Activated naive CD8-positive, alpha-beta T cell treated with anti-CD3 and anti-CD28 coated beads, Interleukin-2, amount 50 U/mL, for 24 hours (primary cell): ENCODE measurements around the gene EPB41L2.

ENCODE experiments used
- ATAC-seq: fragments of 150-1000 bp; cut with Tn5 transposase; one replicate; pipeline ENCODE4 v1.10.0; 2021
- DNase-seq: peaks from one replicate; pipeline ENCODE4 v3.0.0; 2021
- H3K27ac Mint-ChIP-seq: one replicate; pipeline ENCODE4 v1.8.0; 2021; ENCODE audit warnings: mild to moderate bottlenecking, mixed read lengths
- H3K27me3 Mint-ChIP-seq: one replicate; pipeline ENCODE4 v1.8.0; 2021; ENCODE audit warnings: mixed read lengths
- H3K36me3 Mint-ChIP-seq: one replicate; pipeline ENCODE4 v1.8.0; 2021; ENCODE audit warnings: low read depth, mixed read lengths
- H3K4me1 Mint-ChIP-seq: one replicate; pipeline ENCODE4 v1.8.0; 2021; ENCODE audit warnings: mixed read lengths
- H3K4me3 Mint-ChIP-seq: one replicate; pipeline ENCODE4 v1.8.0; 2021; ENCODE audit warnings: mild to moderate bottlenecking, moderate library complexity, mixed read lengths
- H3K9me3 Mint-ChIP-seq: one replicate; pipeline ENCODE4 v1.8.0; 2021; ENCODE audit warnings: mixed read lengths

EPB41L2 gene

DNA sequence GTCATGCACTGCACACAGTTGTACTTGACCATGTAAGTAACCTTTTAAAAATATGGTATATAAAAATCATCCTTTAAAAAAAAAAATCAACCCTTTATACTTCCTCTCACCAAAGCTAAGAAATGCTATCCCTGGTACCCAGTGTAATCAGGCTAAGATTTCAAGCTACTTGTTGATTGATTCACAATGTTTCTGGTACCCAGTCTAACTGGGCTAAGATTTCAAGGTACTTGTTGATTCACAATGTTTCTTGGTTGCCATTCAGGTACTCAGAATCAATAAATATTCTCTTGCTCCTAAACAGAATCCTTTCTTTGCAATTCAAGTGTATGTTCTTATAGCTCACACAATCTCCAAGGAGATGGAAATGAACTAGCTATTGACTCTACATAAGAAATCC lies 159.4 kb downstream of the EPB41L2 start:
- Mint-ChIP-seq H3K4me1 (no peaks in the 10 kb centered on the region), H3K27ac (no peak overlapping the region), H3K27me3 (no peaks in the 10 kb centered on the region), H3K9me3 (no peaks in the 10 kb centered on the region), H3K4me3 (no peak overlapping the region), H3K36me3 (no peaks in the 10 kb centered on the region)
- DNase-seq (no peak), ATAC-seq (no peak)

GRCh38 chr6:130903007-130903406 lies 160.0 kb downstream of the EPB41L2 start:
- no peak overlapping the region for H3K27ac Mint-ChIP-seq
- no peaks in the 10 kb centered on the region for H3K27me3 Mint-ChIP-seq
- DNase-seq (no peak), ATAC-seq (no peak)
- H3K4me1 Mint-ChIP-seq, result no peaks in the 10 kb centered on the region
- H3K4me3 Mint-ChIP-seq, result no peak overlapping the region
- H3K36me3 Mint-ChIP-seq, result no peaks in the 10 kb centered on the region
- no peaks in the 10 kb centered on the region for H3K9me3 Mint-ChIP-seq

GRCh38 chr6:130900913-130901312 lies 162.1 kb downstream of the EPB41L2 start:
- Mint-ChIP-seq H3K27me3 (no peaks in the 10 kb centered on the region), H3K36me3 (no peaks in the 10 kb centered on the region), H3K9me3 (no peaks in the 10 kb centered on the region), H3K27ac (no peak overlapping the region), H3K4me3 (no peak overlapping the region), H3K4me1 (no peaks in the 10 kb centered on the region)
- ATAC-seq (no peak), DNase-seq (no peak)

- DNase-seq, result no peak
- Mint-ChIP-seq H3K27me3 (no peaks in the 10 kb centered on the region), H3K9me3 (no peaks in the 10 kb centered on the region), H3K4me3 (no peak overlapping the region), H3K27ac (no peak overlapping the region), H3K36me3 (peaks cover 2% of the 10 kb centered on the region), H3K4me1 (no peaks in the 10 kb centered on the region)
- no peak for ATAC-seq
These were observed 166.8 kb downstream of the EPB41L2 start for GRCh38 chr6:130896249-130896648.

GRCh38 chr6:130895516-130895915 lies 167.5 kb downstream of the EPB41L2 start:
- Mint-ChIP-seq H3K36me3 (peaks cover 2% of the 10 kb centered on the region), H3K27ac (no peak overlapping the region), H3K27me3 (no peaks in the 10 kb centered on the region), H3K4me3 (no peak overlapping the region), H3K9me3 (no peaks in the 10 kb centered on the region), H3K4me1 (no peaks in the 10 kb centered on the region)
- DNase-seq (no peak), ATAC-seq (no peak)

GRCh38 chr6:130893766-130894165 lies 169.3 kb downstream of the EPB41L2 start:
- no peaks in the 10 kb centered on the region for H3K4me1 Mint-ChIP-seq
- no peaks in the 10 kb centered on the region for H3K27me3 Mint-ChIP-seq
- H3K36me3 Mint-ChIP-seq, result peaks cover 2% of the 10 kb centered on the region
- no peak overlapping the region for H3K27ac Mint-ChIP-seq
- no peaks in the 10 kb centered on the region for H3K9me3 Mint-ChIP-seq
- no peak for DNase-seq
- no peak overlapping the region for H3K4me3 Mint-ChIP-seq
- no peak for ATAC-seq

DNA sequence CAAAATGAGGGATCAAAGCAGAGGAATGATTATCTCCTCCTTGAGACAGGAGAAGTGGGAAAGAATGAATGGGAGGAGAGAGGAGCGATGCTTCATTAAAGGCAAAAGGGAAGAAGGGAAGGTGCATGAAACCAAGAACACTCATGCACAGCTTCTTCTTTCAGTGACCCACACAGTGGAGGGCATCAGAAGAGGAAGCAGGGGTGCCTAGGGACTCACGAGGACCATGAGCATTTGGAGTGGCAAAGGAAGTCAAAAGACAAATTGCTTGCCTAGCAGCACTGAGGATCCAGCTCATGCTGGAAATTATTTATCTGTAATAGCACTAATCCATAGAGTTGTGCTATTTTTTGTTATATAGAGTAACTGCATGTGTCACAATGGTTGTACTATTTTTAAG lies 169.8 kb downstream of the EPB41L2 start:
- Mint-ChIP-seq H3K36me3 (peaks cover 2% of the 10 kb centered on the region), H3K9me3 (no peaks in the 10 kb centered on the region), H3K4me1 (no peaks in the 10 kb centered on the region), H3K27ac (no peak overlapping the region), H3K4me3 (no peak overlapping the region), H3K27me3 (no peaks in the 10 kb centered on the region)
- ATAC-seq, result no peak
- no peak for DNase-seq

- Mint-ChIP-seq H3K36me3 (peaks cover 2% of the 10 kb centered on the region), H3K9me3 (no peaks in the 10 kb centered on the region), H3K4me1 (no peaks in the 10 kb centered on the region), H3K27ac (no peak overlapping the region), H3K27me3 (no peaks in the 10 kb centered on the region), H3K4me3 (no peak overlapping the region)
- no peak for DNase-seq
- no peak for ATAC-seq
These were observed 172.5 kb downstream of the EPB41L2 start for GRCh38 chr6:130890521-130890971.

DNA sequence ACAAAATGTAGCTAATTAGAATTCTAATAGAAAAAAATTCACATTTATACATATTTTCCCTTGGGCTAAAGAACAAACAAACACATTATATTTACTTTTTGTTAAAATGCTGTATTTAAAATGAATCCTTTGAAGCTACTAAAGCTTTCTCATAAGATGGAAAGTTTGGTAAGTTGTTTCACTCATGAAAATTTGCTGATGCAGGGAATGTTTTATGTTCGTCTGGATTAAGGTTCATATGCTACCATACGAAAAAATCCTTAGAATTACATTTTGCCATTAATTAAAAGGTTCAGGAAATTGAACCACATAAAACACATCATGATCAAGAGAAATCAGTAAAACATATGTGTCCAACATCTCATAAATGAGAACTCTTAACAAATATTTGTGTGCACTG lies 173.6 kb downstream of the EPB41L2 start:
- H3K36me3 Mint-ChIP-seq, result peaks cover 2% of the 10 kb centered on the region
- H3K4me1 Mint-ChIP-seq, result no peaks in the 10 kb centered on the region
- H3K27me3 Mint-ChIP-seq, result no peaks in the 10 kb centered on the region
- ATAC-seq (no peak), DNase-seq (no peak)
- no peak overlapping the region for H3K27ac Mint-ChIP-seq
- H3K4me3 Mint-ChIP-seq, result no peak overlapping the region
- no peaks in the 10 kb centered on the region for H3K9me3 Mint-ChIP-seq

DNA sequence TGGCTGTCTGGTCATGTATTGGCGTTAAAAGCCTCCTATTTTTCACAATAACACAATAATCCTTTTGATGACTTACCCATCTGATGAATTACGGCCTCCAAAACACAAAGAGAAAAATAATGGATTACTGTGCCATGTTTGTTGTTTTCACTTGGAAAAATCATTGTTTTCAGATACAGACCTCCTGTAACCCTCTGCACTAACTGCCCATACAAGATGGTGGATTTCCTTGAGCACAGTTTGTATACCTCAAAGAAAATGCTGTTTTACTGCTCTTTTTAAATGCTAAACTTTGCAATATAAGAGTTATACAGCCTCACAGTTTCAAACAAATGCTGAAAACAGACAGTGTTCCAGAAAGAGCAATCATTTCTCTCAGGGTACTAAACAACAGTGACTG lies 174.8 kb downstream of the EPB41L2 start:
- no peak for ATAC-seq
- DNase-seq, result no peak
- Mint-ChIP-seq H3K27ac (no peak overlapping the region), H3K27me3 (no peaks in the 10 kb centered on the region), H3K4me3 (no peak overlapping the region), H3K9me3 (no peaks in the 10 kb centered on the region), H3K36me3 (peaks cover 2% of the 10 kb centered on the region), H3K4me1 (no peaks in the 10 kb centered on the region)

DNA sequence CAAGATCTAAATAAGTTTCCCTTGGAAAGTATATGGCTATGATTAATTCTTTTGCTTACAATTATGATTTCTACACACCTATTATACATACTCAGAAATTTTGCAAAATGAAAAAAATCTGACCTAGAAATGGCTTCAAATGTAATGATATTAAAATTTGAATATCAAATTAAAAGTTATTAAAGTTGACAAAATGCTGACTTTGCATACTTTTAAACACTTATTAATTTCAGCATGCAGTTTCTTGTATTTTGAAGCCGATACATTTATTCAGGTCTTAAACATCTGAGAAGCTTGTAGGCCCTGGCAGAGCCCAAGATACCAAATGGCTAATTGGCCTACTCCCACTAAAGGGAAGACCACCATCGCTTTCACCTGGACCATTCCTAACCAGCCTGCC lies 176.1 kb downstream of the EPB41L2 start:
- H3K9me3 Mint-ChIP-seq, result no peaks in the 10 kb centered on the region
- ATAC-seq (no peak), DNase-seq (no peak)
- H3K27me3 Mint-ChIP-seq, result no peaks in the 10 kb centered on the region
- H3K27ac Mint-ChIP-seq, result no peak overlapping the region
- no peak overlapping the region for H3K4me3 Mint-ChIP-seq
- H3K36me3 Mint-ChIP-seq, result peaks cover 3% of the 10 kb centered on the region
- no peaks in the 10 kb centered on the region for H3K4me1 Mint-ChIP-seq

GRCh38 chr6:130885392-130886192 lies 177.5 kb downstream of the EPB41L2 start:
- no peaks in the 10 kb centered on the region for H3K4me1 Mint-ChIP-seq
- H3K27ac Mint-ChIP-seq, result no peak overlapping the region
- H3K4me3 Mint-ChIP-seq, result no peak overlapping the region
- H3K27me3 Mint-ChIP-seq, result no peaks in the 10 kb centered on the region
- H3K36me3 Mint-ChIP-seq, result peaks cover 3% of the 10 kb centered on the region
- H3K9me3 Mint-ChIP-seq, result no peaks in the 10 kb centered on the region
- DNase-seq (peak; percentile 70), ATAC-seq (peak; percentile 66)

DNA sequence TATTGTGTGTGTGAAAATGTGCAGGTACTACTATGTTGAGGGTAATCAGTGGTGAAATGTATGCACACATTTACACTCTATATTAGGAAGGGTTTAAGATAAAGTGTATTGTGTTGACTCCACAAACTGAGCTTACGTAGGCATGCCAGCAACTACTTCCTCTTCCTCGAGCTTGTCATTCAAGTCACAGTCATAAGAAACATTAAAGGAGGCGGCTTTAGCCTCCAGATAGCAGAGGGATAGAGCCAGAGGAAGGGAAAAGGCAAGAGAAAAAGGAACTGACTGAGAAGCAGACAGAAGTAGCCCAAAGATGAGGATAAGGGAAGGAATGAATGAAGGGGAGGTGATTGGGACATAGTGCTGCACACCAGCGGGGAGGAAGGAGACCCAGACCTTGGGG lies 180.7 kb downstream of the EPB41L2 start:
- Mint-ChIP-seq H3K9me3 (no peaks in the 10 kb centered on the region), H3K4me3 (no peak overlapping the region), H3K27me3 (no peaks in the 10 kb centered on the region), H3K4me1 (no peaks in the 10 kb centered on the region), H3K27ac (no peak overlapping the region), H3K36me3 (peaks cover 3% of the 10 kb centered on the region)
- no peak for DNase-seq
- ATAC-seq, result no peak

GRCh38 chr6:130879826-130880225 lies 183.2 kb downstream of the EPB41L2 start:
- Mint-ChIP-seq H3K27me3 (no peaks in the 10 kb centered on the region), H3K36me3 (peaks cover 3% of the 10 kb centered on the region), H3K27ac (no peak overlapping the region), H3K4me1 (no peaks in the 10 kb centered on the region), H3K9me3 (no peaks in the 10 kb centered on the region), H3K4me3 (no peak overlapping the region)
- DNase-seq (no peak), ATAC-seq (no peak)

GRCh38 chr6:130873746-130874145 lies 189.3 kb downstream of the EPB41L2 start:
- Mint-ChIP-seq H3K27me3 (no peaks in the 10 kb centered on the region), H3K36me3 (no peaks in the 10 kb centered on the region), H3K4me3 (no peak overlapping the region), H3K4me1 (no peaks in the 10 kb centered on the region), H3K9me3 (no peaks in the 10 kb centered on the region), H3K27ac (no peak overlapping the region)
- no peak for DNase-seq
- no peak for ATAC-seq
